ENCODE results near the gene MAPKBP1.
"Not testable (repeated sequence)": the region's sequence is repeated elsewhere in the genome, so short reads cannot be mapped to it uniquely, and the experiment has no call there.

Gene MAPKBP1, protein sequence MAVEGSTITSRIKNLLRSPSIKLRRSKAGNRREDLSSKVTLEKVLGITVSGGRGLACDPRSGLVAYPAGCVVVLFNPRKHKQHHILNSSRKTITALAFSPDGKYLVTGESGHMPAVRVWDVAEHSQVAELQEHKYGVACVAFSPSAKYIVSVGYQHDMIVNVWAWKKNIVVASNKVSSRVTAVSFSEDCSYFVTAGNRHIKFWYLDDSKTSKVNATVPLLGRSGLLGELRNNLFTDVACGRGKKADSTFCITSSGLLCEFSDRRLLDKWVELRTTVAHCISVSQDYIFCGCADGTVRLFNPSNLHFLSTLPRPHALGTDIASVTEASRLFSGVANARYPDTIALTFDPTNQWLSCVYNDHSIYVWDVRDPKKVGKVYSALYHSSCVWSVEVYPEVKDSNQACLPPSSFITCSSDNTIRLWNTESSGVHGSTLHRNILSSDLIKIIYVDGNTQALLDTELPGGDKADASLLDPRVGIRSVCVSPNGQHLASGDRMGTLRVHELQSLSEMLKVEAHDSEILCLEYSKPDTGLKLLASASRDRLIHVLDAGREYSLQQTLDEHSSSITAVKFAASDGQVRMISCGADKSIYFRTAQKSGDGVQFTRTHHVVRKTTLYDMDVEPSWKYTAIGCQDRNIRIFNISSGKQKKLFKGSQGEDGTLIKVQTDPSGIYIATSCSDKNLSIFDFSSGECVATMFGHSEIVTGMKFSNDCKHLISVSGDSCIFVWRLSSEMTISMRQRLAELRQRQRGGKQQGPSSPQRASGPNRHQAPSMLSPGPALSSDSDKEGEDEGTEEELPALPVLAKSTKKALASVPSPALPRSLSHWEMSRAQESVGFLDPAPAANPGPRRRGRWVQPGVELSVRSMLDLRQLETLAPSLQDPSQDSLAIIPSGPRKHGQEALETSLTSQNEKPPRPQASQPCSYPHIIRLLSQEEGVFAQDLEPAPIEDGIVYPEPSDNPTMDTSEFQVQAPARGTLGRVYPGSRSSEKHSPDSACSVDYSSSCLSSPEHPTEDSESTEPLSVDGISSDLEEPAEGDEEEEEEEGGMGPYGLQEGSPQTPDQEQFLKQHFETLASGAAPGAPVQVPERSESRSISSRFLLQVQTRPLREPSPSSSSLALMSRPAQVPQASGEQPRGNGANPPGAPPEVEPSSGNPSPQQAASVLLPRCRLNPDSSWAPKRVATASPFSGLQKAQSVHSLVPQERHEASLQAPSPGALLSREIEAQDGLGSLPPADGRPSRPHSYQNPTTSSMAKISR (N-terminal part only)

DNA sequence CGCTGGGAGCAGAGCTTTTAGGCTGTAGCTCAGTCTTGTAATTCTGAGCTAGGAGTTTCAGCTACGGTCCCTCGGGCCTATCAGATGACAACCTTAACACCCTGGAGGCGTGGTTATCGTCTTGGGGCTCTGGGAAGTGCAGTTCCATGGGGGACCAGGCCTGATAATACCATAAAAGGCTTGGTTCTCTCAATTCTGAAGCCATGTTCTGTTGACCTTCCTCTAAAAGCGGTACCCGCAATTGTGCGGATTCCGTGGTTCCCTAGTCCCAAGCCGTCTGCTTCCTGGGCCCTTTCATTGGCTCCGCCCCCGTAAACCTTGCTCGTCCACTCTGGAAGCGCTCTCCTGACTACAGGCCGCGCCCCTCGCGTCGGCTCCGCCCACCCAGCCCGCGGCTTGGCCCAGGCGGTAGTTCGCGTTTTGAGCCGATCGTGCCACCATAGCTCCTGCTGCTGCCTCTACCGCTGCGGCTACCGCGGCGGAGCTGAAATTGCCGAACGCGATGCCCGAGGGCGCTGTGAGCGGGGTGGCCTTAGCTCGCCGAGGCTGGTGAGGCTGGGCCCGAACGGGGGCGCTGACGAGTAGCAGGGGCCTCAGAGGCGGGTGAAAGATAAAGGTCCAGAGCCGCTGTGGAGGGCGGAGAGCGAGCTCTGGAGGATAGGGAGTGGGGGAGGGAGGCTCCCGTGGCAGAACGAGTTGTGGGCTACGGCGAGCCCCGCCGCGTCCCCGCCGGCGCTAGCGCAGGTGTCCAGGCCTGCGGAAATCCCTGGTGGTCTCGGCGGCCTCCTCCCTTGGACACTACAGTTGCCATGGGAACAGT is at the start of gene MAPKBP1:
Gene MAPKBP1, plus strand, starts transcription at position 423 of the 820 bp plus-strand sequence. CDS start 792 bp downstream, outside the sequence.
- H3K4me1 Mint-ChIP-seq (ENCODE audit: low read depth), result peaks cover 51% of the 10 kb centered on the region
- peaks cover 9% of the 10 kb centered on the region for H3K36me3 Mint-ChIP-seq (ENCODE audit: low read depth)
- H3K4me3 Mint-ChIP-seq, result peak within 1 kb of the TSS; percentile 94
- H3K27me3 Mint-ChIP-seq (ENCODE audit: low read depth), result no peaks in the 10 kb centered on the region
- H3K27ac Mint-ChIP-seq, result peak within 1 kb of the TSS; percentile 93
- H3K9me3 Mint-ChIP-seq, result no peaks in the 10 kb centered on the region

DNA sequence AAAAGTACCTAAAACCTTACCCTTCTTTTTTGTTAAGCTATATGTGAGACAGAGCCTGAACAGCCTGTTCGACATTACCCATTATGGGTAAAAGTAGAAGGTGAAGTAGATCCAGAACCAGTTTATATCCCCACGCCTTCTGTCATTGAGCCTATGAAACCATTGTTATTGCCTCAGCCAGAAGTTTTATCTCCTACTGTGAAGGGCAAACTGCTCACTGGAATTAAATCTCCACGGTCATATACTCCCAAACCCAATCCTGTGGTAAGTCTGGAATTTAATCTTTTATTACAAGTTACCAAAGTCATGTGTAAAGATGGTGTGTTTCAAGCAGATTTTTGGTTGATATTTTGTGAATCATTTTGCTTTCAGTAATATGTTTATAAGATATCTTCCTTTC is 47.1 kb upstream of the MAPKBP1 start:
- Mint-ChIP-seq H3K36me3 (ENCODE audit: low read depth) (peaks cover 6% of the 10 kb centered on the region), H3K27me3 (ENCODE audit: low read depth) (no peaks in the 10 kb centered on the region), H3K9me3 (no peaks in the 10 kb centered on the region), H3K4me1 (ENCODE audit: low read depth) (no peaks in the 10 kb centered on the region), H3K4me3 (no peak overlapping the region), H3K27ac (no peak overlapping the region)

DNA sequence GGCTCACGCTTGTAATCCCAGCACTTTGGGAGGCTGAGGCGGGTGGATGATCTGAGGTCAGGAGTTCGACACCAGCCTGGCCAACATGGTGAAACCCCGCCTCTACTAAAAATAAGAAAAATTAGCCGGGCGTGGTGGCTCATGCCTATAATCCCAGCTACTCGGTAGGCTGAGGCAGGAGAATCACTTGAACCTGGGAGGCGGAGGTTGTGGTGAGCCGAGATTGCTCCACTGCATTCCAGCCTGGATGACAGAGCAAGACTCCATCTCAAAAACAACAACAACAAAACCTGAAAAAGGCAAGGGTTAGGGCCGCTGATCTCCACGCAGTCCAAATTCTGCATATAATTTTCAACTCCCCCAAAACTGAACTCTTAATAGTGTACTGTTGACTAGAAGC is 46.2 kb upstream of the MAPKBP1 start:
- H3K4me3 Mint-ChIP-seq; H3K36me3 Mint-ChIP-seq (ENCODE audit: low read depth); H3K9me3 Mint-ChIP-seq; H3K27ac Mint-ChIP-seq; H3K27me3 Mint-ChIP-seq (ENCODE audit: low read depth); H3K4me1 Mint-ChIP-seq (ENCODE audit: low read depth): not testable (repeated sequence)

DNA sequence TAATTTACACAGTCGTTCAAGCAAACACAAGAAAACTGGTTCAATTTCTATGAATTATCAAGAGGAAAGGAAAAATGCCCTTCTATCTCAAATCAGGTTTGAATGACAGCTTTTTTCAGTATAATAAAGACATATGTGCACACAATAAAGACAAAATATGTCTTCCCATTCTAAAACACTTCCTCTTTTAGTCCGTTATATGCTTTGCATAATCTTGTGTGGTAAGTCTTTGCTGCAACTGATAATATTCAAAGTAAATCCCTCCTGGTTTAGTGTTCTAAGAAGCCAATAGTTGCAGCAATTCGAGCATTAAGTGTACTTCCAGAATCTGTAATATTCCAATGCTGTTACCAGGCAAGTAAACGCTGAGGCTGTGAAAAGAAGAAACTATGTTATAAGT is 43.7 kb upstream of the MAPKBP1 start:
- Mint-ChIP-seq H3K9me3 (no peaks in the 10 kb centered on the region), H3K4me3 (no peak overlapping the region), H3K27ac (no peak overlapping the region), H3K27me3 (ENCODE audit: low read depth) (no peaks in the 10 kb centered on the region), H3K4me1 (ENCODE audit: low read depth) (peaks cover 1% of the 10 kb centered on the region), H3K36me3 (ENCODE audit: low read depth) (peaks cover 14% of the 10 kb centered on the region)

DNA sequence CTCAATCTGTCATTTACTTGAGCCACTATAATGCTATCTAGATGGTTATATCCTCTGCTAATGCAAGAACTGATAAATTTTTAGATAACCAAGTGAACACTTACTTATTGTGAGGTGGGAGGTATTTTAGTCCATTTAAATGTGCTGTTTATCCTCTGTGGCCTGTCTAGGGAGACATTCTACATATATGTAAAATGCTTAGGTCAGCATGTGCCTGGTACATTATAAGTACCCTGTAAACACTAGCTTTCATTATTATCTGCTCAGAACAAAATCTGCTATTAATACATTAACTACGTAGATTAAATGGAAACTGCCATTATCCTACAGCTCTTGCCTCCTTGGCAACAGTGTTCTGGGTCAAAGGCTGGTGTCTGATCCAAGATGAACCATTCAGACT is 41.8 kb upstream of the MAPKBP1 start:
- H3K4me1 Mint-ChIP-seq (ENCODE audit: low read depth), result peaks cover 1% of the 10 kb centered on the region
- no peaks in the 10 kb centered on the region for H3K9me3 Mint-ChIP-seq
- no peak overlapping the region for H3K4me3 Mint-ChIP-seq
- H3K27ac Mint-ChIP-seq, result no peak overlapping the region
- no peaks in the 10 kb centered on the region for H3K27me3 Mint-ChIP-seq (ENCODE audit: low read depth)
- H3K36me3 Mint-ChIP-seq (ENCODE audit: low read depth), result peaks cover 19% of the 10 kb centered on the region

DNA sequence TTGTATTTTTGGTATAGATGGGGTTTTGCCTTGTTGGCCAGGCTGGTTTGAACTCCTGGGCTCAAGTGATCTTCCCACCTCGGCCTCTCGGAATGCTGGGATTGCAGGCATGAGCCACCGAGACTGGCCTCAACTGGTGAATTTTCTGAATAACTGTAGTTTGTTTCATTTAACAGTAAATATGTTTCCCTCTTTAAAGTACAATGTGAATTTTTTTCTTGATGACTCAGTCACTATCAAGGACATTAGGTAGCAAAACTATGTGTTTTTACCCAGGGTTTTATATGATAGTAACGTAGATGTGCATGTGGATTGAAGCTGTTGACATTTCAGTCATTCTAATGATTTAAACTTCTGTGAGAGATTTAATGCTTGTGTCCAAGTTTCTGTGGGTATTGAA is 40.2 kb upstream of the MAPKBP1 start:
- H3K27ac Mint-ChIP-seq, result no peak overlapping the region
- H3K36me3 Mint-ChIP-seq (ENCODE audit: low read depth), result peaks cover 20% of the 10 kb centered on the region
- peaks cover 1% of the 10 kb centered on the region for H3K4me1 Mint-ChIP-seq (ENCODE audit: low read depth)
- no peaks in the 10 kb centered on the region for H3K9me3 Mint-ChIP-seq
- H3K4me3 Mint-ChIP-seq, result no peak overlapping the region
- no peaks in the 10 kb centered on the region for H3K27me3 Mint-ChIP-seq (ENCODE audit: low read depth)

DNA sequence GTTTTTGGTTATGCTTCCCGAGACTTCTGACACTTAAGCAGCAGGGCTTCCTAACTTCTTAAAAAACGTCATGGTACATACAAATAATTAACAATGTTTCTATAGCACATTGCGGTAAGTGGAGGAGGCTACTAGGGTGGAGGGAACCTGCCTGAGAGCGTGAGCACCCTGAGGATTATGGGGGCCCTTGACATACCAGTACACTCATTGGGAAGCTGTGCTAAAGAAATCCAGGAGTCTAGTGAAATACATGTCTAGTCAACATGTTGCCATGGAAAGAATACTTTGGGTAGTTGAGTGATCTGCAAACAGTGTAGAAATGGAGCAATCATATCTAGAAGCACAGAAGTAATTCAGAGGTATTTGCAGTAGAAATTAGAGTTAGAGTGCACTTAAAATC is 39.2 kb upstream of the MAPKBP1 start:
- no peak overlapping the region for H3K4me3 Mint-ChIP-seq
- peaks cover 18% of the 10 kb centered on the region for H3K36me3 Mint-ChIP-seq (ENCODE audit: low read depth)
- peaks cover 1% of the 10 kb centered on the region for H3K4me1 Mint-ChIP-seq (ENCODE audit: low read depth)
- no peak overlapping the region for H3K27ac Mint-ChIP-seq
- no peaks in the 10 kb centered on the region for H3K9me3 Mint-ChIP-seq
- no peaks in the 10 kb centered on the region for H3K27me3 Mint-ChIP-seq (ENCODE audit: low read depth)

DNA sequence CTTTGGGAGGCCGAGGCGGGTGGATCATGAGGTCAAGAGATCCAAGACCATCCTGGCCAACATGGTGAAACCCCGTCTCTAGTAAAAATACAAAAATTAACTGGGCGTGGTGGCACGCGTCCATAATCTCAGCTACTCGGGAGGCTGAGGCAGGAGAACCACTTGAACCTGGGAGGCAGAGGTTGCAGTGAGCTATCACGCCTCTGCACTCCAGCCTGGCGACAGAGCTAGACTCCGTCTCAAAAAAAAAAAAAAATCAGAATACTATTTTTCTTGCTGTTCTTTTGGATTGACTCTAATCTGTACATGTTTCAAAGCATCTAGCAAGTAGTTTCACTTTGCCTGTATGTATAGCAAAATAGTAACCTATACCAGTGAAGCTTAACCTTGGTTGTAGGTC is 38.8 kb upstream of the MAPKBP1 start:
- not testable (repeated sequence) for H3K4me3 Mint-ChIP-seq; H3K4me1 Mint-ChIP-seq (ENCODE audit: low read depth); H3K27me3 Mint-ChIP-seq (ENCODE audit: low read depth); H3K27ac Mint-ChIP-seq; H3K9me3 Mint-ChIP-seq
- H3K36me3 Mint-ChIP-seq (ENCODE audit: low read depth), result peaks cover 18% of the 10 kb centered on the region

DNA sequence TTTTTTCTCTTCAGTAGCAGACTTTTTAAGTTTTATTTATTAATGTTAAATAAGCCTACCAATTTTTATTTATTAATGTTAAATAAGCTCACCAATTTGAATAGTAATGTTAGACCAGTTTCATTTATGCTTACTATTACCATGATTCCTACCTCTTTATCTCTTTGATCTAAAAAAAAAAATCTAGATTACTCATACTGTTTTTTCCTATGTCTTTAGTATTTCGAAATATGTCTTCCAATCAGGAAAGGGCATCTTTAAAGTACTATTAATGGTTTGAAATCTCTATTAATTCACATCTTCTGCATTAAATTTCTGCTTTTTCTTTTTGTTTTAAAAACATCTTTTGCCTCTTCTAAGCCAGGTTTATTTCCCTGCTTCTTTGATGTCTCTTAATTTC is 27.5 kb upstream of the MAPKBP1 start:
- Mint-ChIP-seq H3K36me3 (ENCODE audit: low read depth) (peaks cover 27% of the 10 kb centered on the region), H3K4me3 (no peak overlapping the region), H3K27ac (no peak overlapping the region), H3K4me1 (ENCODE audit: low read depth) (no peaks in the 10 kb centered on the region), H3K27me3 (ENCODE audit: low read depth) (no peaks in the 10 kb centered on the region), H3K9me3 (no peaks in the 10 kb centered on the region)

DNA sequence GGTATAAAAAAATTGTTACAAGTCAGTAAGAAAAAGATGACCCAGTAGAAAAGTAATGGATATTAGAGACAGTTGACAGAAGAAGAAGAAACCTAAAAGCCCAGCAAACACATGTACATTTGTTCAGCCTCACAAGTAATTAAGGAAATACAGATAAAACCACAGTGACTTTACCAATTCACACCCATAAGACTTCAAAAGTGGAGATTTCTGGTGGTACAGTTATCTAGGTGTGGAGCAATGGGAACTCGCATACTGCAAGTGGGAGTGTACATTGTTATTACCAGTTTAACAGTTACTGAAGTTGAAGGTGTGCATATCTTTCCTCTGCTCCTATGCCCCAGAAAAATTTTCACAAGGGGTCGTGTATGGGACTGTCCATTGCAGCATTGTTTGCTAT is 18.1 kb upstream of the MAPKBP1 start:
- H3K27me3 Mint-ChIP-seq (ENCODE audit: low read depth), result no peaks in the 10 kb centered on the region
- peaks cover 18% of the 10 kb centered on the region for H3K36me3 Mint-ChIP-seq (ENCODE audit: low read depth)
- H3K9me3 Mint-ChIP-seq, result no peaks in the 10 kb centered on the region
- H3K4me3 Mint-ChIP-seq, result no peak overlapping the region
- peaks cover 2% of the 10 kb centered on the region for H3K4me1 Mint-ChIP-seq (ENCODE audit: low read depth)
- no peak overlapping the region for H3K27ac Mint-ChIP-seq

DNA sequence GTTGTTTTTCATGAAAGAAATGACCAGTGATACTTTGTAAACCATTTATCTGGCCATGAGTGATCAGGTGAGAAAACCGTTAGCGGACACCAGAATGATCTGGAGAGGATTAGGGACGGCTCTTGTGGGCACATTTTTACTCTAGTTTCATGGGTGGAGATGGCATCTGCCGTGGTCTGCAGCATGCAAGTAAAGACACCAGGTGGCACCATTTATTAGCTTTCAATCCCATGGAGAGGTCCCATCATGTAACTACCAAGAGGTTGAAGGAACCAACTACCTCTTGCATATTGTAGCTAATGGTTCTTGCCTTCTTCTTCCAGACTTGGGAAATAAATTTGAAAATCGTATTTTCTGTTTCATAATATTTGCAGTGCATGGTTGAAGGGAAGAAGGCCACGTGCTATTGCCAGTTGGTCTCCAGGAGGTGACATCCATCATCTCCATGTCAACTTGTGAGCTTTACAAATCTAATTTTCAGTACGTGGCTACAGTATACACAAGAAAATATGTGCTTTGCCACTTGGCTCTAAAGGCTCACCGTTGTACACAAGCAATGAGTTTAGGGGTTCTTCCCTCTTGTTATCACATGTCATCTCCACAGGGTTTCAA is 1.5 kb upstream of the MAPKBP1 start:
- Mint-ChIP-seq H3K9me3 (no peaks in the 10 kb centered on the region), H3K4me3 (peak overlapping the region; percentile 94), H3K27me3 (ENCODE audit: low read depth) (no peaks in the 10 kb centered on the region), H3K27ac (peak overlapping the region; percentile 93), H3K36me3 (ENCODE audit: low read depth) (peaks cover 9% of the 10 kb centered on the region), H3K4me1 (ENCODE audit: low read depth) (peaks cover 40% of the 10 kb centered on the region)

DNA sequence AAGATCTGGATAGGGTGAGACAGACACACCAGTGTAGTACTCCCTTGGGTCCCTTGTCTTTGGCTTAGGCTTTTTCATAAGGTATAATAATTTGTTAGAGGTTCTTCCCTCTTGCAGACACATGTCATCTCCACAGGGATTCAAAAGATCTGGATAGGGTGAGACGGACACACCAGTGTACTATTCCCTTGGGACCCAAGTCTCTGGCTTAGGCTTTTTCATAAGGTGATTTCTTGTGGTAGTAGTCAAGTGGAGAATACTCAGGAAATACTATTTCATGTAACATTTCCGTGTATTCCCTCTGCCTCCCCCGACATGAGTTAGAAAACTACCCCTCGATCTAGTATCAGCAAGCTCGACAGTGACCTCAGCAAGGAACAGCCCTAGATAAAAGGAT is 954 bp upstream of the MAPKBP1 start:
- H3K4me3 Mint-ChIP-seq, result peak overlapping the region; percentile 94
- H3K4me1 Mint-ChIP-seq (ENCODE audit: low read depth), result peaks cover 45% of the 10 kb centered on the region
- no peaks in the 10 kb centered on the region for H3K27me3 Mint-ChIP-seq (ENCODE audit: low read depth)
- peaks cover 9% of the 10 kb centered on the region for H3K36me3 Mint-ChIP-seq (ENCODE audit: low read depth)
- H3K27ac Mint-ChIP-seq, result peak overlapping the region; percentile 93
- H3K9me3 Mint-ChIP-seq, result no peaks in the 10 kb centered on the region

DNA sequence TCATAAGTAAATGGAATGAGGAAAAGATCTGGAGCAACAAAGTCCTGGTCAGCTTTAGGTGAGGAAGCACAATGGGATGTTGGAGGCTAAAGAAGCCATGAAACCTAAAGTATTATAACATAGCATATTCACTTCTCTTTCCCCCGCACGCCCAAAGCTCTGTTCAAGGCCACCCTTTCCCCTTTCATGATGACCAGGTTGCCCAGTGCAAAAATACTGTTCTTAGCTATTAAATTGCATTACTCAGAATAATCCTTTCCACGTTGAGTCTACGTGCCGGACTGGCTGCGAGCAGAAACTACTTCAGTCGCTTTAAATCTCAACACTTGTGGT is 589 bp upstream of the MAPKBP1 start:
- peaks cover 9% of the 10 kb centered on the region for H3K36me3 Mint-ChIP-seq (ENCODE audit: low read depth)
- H3K27me3 Mint-ChIP-seq (ENCODE audit: low read depth), result no peaks in the 10 kb centered on the region
- H3K4me1 Mint-ChIP-seq (ENCODE audit: low read depth), result peaks cover 47% of the 10 kb centered on the region
- no peaks in the 10 kb centered on the region for H3K9me3 Mint-ChIP-seq
- H3K27ac Mint-ChIP-seq, result peak overlapping the region; percentile 93
- H3K4me3 Mint-ChIP-seq, result peak overlapping the region; percentile 94

All from T-helper 1 cell treated with Interleukin-12 subunit alpha and Interleukin-12 subunit beta and Interleukin-4 antibody, amounts not matched to agents 30 μg/mL and 1 μg/mL, for 36 hours (primary cell).